ENCODE data around the gene MYOF.

The MYOF gene

DNA sequence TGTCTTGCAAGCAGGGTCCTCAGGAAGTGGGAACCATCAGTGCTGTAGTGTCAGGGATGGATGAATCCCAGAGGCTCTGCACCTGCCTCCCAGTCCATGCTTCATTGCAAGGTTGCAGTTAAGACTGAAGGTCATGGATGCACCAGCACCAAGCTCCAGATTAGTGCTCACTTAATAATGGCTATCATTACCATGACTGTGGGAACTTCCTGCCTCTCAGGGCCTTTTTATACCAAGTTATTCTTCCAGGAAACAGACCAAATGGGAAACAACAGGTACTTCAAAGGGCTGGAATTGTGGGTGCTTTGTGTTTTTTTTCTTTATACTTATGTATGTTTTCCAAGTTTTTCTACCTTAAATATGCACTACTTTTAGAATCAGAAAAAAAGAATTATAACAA lies 210.8 kb downstream of the MYOF start:
- DNase-seq (ENCODE audit: extremely low spot score, insufficient read length, low read depth) = no peak
- FAIRE-seq = no peak

DNA sequence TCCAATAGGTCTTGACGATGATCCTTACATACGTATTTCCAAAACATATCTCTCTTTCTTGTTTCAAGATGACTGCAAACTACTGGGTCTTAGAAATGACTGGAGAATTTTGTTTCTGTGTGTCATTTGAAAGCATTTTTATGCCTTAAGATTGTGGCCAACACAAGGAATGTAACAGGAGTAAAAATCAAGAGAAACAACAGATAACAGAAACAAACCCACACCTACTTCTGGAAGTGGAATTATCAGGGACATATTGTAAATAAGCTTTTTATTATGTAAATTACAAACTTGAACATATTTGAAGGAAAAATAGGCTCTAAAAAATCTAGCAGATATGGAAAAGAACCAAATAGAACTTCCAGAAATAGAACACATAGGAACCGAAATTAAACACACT lies 212.9 kb downstream of the MYOF start:
- FAIRE-seq = no peak

DNA sequence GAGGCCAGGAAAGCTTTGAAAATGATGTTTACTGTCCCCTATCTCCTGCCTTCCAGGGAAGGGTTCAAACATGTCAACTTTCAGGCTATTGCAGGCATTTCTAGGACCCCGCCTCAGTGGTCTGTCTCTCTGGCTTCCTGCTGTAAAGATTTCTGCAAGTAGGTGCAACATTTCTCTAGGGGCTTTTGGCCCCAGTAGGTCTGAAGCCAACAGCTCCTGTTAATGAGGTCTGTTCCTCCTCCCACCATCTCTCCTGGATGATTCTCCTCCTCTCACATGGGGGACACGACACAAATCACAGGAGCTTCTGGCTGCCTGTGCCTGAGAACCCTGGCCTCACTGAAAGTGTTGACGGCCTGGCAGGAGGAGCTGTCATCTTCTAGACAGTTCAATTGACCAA lies 214.1 kb downstream of the MYOF start:
- DNase-seq (ENCODE audit: extremely low spot score, insufficient read length, low read depth) = no peak
- FAIRE-seq = no peak

More for the DNA sequence above, 212.9 kb downstream of the MYOF start:
- no peak for DNase-seq (ENCODE audit: extremely low spot score, insufficient read length, low read depth)

GRCh38 chr10:93267521-93267920 lies 214.6 kb downstream of the MYOF start:
- DNase-seq (ENCODE audit: extremely low spot score, insufficient read length, low read depth) (peak; percentile 55), FAIRE-seq (peak; percentile 96)

- DNase-seq (ENCODE audit: extremely low spot score, insufficient read length, low read depth) (no peak), FAIRE-seq (peak; percentile 26)
These were observed 215.3 kb downstream of the MYOF start for GRCh38 chr10:93266858-93267257.

DNA sequence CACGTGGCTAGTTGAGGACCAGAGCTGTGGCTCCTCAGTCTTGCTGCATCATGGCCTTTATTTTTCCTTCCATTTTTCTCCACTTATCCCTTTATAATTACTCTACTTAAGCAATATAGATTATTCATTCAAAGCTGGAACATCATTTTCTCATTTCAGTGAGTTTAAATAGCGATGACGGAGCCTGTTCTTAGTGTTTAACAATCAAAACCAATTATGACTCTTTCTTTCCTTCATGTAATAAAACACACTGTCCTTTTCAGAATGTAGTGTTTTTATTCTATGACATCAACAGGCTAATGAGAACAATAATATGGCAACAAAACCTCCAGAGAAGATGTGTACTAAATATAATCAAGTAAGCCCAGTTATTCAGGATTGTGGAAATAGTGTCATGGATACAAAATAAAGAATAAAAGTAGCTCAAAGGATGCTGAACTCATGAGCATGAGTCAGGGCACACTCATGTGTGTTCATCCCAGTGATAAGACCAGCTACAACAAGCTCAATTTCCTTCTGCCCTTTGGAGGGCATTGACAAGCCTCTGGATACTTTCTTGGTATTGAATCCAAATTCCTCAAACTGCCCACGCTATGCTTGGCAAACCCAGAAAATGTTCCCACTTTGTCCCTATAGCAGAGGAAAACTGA lies 220.0 kb downstream of the MYOF start:
- no peak for FAIRE-seq
- DNase-seq (ENCODE audit: extremely low spot score, insufficient read length, low read depth) = no peak

DNA sequence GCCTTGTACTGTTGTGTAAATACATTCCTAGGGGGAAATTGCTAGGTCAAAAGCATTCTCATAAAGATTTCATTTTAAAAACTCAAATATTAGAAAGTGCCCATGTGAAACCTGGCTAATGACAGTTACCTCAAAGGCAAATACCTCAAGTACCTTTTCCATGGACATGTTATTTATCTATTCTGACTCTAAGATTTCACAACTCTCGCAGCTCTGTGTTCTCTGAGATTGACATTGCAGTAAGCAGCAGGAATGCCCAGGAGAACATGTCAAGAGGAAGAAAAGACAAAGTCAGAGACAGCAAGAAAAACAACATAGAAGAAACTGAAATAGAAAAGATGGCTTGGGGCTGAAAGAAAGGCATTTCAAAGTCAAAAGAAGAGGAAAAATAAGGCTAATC lies 221.0 kb downstream of the MYOF start:
- FAIRE-seq = no peak

GRCh38 chr10:93259126-93259525 lies 223.0 kb downstream of the MYOF start:
- no peak for DNase-seq (ENCODE audit: extremely low spot score, insufficient read length, low read depth)
- FAIRE-seq = no peak

More for the DNA sequence above, 221.0 kb downstream of the MYOF start:
- DNase-seq (ENCODE audit: extremely low spot score, insufficient read length, low read depth) = no peak
